ENCODE results near the gene EYA4.

EYA4 gene

DNA sequence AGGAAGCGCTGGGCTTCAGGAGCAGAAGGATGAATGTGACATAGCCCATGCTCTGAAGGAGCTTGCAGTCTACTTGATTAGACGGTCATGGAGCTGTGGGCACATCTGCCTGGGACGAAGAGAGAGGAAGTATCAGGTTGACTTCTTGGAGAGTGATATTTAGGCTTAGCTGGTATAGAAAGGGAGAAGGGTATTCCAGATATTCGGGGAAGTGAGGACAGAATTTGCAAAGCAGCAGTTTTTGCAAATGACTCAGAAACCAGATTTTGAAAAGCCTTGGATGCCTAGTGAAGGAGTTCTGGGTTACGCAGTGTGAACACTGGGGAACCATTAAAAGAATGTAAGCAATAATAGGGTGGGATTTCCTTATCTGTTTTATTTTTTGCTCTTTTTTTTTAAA lies 60.7 kb downstream of the EYA4 start:
- H2BK5ac ChIP-seq (ENCODE audit: low read depth, low read length, poor library complexity): no peak overlapping the region
- no peak overlapping the region for H3K14ac ChIP-seq (ENCODE audit: low read length)
- no peak overlapping the region for H4K12ac ChIP-seq (ENCODE audit: low read depth, low read length)
- H3K23ac ChIP-seq (ENCODE audit: low read length): no peak overlapping the region
- no peaks in the 10 kb centered on the region for H3K27me3 ChIP-seq (ENCODE audit: insufficient read depth, low read length)
- no peaks in the 10 kb centered on the region for H3K79me2 ChIP-seq (ENCODE audit: control insufficient read depth, insufficient read depth, low read length, poor library complexity)
- no peaks in the 10 kb centered on the region for H3K9me3 ChIP-seq (ENCODE audit: insufficient read depth, low read depth, low read length)
- no peak overlapping the region for H2BK120ac ChIP-seq (ENCODE audit: insufficient read depth, low read length, poor library complexity)
- H2AK5ac ChIP-seq (ENCODE audit: low read length): no peak overlapping the region
- no peak overlapping the region for H3K4ac ChIP-seq (ENCODE audit: low read depth, low read length)
- H3K79me1 ChIP-seq (ENCODE audit: low read length): no peaks in the 10 kb centered on the region
- H3K4me2 ChIP-seq (ENCODE audit: low read length): no peak overlapping the region
- no peaks in the 10 kb centered on the region for H3K36me3 ChIP-seq (ENCODE audit: control insufficient read depth in 1 of 2, insufficient read depth in 2 of 2, low read length in 2 of 2)
- H3K4me1 ChIP-seq (ENCODE audit: control insufficient read depth in 1 of 2, insufficient read depth in 2 of 2, low read length in 2 of 2): no peaks in the 10 kb centered on the region
- no peak overlapping the region for H3K9ac ChIP-seq (ENCODE audit: low read length)
- H3K18ac ChIP-seq (ENCODE audit: low read length): no peak overlapping the region
- H2BK12ac ChIP-seq (ENCODE audit: low read length): no peak overlapping the region
- H4K8ac ChIP-seq (ENCODE audit: low read depth, low read length): no peak overlapping the region
- no peak overlapping the region for H4K91ac ChIP-seq (ENCODE audit: low read depth, low read length)
- H3K27ac ChIP-seq (ENCODE audit: low read depth, low read length): no peak overlapping the region
- WGBS (ENCODE audit: extremely low coverage, insufficient coverage, insufficient read length): no CpG with 5 or more reads among the region's 5 CpGs
- H2AFZ ChIP-seq (ENCODE audit: insufficient read depth, low read length, poor library complexity): no peak overlapping the region
- no peak overlapping the region for H3K4me3 ChIP-seq (ENCODE audit: low read depth, low read length)
- peak in 1 of 2 donors; percentile 3 for DNase-seq

DNA sequence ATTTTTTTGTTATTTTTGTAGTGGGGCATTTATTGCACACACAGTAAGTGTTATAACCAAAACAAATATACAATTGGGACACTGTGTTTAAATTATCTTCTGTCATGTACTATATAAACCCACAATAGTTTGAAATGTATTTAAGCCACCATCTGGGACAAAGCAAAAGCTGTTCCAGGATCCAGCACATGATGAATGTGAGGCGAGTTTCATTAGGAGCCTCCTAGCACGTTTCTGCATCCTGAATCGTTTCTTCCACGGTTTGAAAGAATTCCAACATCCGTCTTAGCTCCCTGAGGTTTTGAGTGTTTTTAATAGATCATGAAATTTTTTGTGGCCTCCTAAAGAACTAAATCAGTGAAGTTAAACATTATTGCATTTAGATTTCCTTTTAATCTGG lies 65.8 kb downstream of the EYA4 start:
- H3K9ac ChIP-seq (ENCODE audit: low read length): no peak overlapping the region
- no peak overlapping the region for H3K4ac ChIP-seq (ENCODE audit: low read depth, low read length)
- H3K4me2 ChIP-seq (ENCODE audit: low read length): no peak overlapping the region
- H3K27ac ChIP-seq (ENCODE audit: low read depth, low read length): no peak overlapping the region
- H3K4me1 ChIP-seq (ENCODE audit: control insufficient read depth in 1 of 2, insufficient read depth in 2 of 2, low read length in 2 of 2): no peaks in the 10 kb centered on the region
- H3K79me1 ChIP-seq (ENCODE audit: low read length): no peaks in the 10 kb centered on the region
- H3K9me3 ChIP-seq (ENCODE audit: insufficient read depth, low read depth, low read length): no peaks in the 10 kb centered on the region
- no peak for DNase-seq
- H3K23ac ChIP-seq (ENCODE audit: low read length): no peak overlapping the region
- H2BK5ac ChIP-seq (ENCODE audit: low read depth, low read length, poor library complexity): no peak overlapping the region
- no peak overlapping the region for H3K18ac ChIP-seq (ENCODE audit: low read length)
- no peak overlapping the region for H2BK12ac ChIP-seq (ENCODE audit: low read length)
- H4K91ac ChIP-seq (ENCODE audit: low read depth, low read length): no peak overlapping the region
- no CpG with 5 or more reads among the region's 5 CpGs for WGBS (ENCODE audit: extremely low coverage, insufficient coverage, insufficient read length)
- no peaks in the 10 kb centered on the region for H3K36me3 ChIP-seq (ENCODE audit: control insufficient read depth in 1 of 2, insufficient read depth in 2 of 2, low read length in 2 of 2)
- no peak overlapping the region for H2AFZ ChIP-seq (ENCODE audit: insufficient read depth, low read length, poor library complexity)
- H2BK120ac ChIP-seq (ENCODE audit: insufficient read depth, low read length, poor library complexity): no peak overlapping the region
- H4K12ac ChIP-seq (ENCODE audit: low read depth, low read length): no peak overlapping the region
- H3K27me3 ChIP-seq (ENCODE audit: insufficient read depth, low read length): no peaks in the 10 kb centered on the region
- H3K14ac ChIP-seq (ENCODE audit: low read length): no peak overlapping the region
- H3K4me3 ChIP-seq (ENCODE audit: low read depth, low read length): no peak overlapping the region
- H3K79me2 ChIP-seq (ENCODE audit: control insufficient read depth, insufficient read depth, low read length, poor library complexity): no peaks in the 10 kb centered on the region
- H2AK5ac ChIP-seq (ENCODE audit: low read length): no peak overlapping the region
- H4K8ac ChIP-seq (ENCODE audit: low read depth, low read length): no peak overlapping the region

DNA sequence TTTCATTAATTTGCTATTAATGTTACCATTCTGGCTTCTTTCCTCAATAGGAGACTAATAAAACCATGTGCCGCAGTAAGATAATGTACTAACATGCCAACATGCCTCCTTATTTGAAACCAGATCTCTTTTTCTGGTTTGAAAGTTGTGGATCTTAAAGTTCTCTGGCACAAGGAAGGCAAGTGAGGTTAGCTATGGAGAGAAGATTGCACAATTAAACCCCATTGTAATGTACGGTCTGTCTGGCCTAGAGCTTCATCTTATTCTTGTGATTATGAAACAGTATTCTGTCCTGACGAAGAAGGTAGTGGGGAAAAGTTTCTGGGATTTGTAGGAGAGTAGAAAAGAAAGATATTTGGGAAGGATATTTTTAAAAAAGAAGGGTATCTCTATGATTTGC lies 68.4 kb downstream of the EYA4 start:
- no CpG with 5 or more reads among the region's 3 CpGs for WGBS (ENCODE audit: extremely low coverage, insufficient coverage, insufficient read length)
- no peaks in the 10 kb centered on the region for H3K36me3 ChIP-seq (ENCODE audit: control insufficient read depth in 1 of 2, insufficient read depth in 2 of 2, low read length in 2 of 2)
- no peak overlapping the region for H3K4me2 ChIP-seq (ENCODE audit: low read length)
- no peak overlapping the region for H2AK5ac ChIP-seq (ENCODE audit: low read length)
- no peaks in the 10 kb centered on the region for H3K79me2 ChIP-seq (ENCODE audit: control insufficient read depth, insufficient read depth, low read length, poor library complexity)
- H3K27ac ChIP-seq (ENCODE audit: low read depth, low read length): no peak overlapping the region
- H3K4me1 ChIP-seq (ENCODE audit: control insufficient read depth in 1 of 2, insufficient read depth in 2 of 2, low read length in 2 of 2): no peaks in the 10 kb centered on the region
- H2BK5ac ChIP-seq (ENCODE audit: low read depth, low read length, poor library complexity): no peak overlapping the region
- no peak overlapping the region for H3K14ac ChIP-seq (ENCODE audit: low read length)
- H2BK12ac ChIP-seq (ENCODE audit: low read length): no peak overlapping the region
- H4K8ac ChIP-seq (ENCODE audit: low read depth, low read length): no peak overlapping the region
- H3K79me1 ChIP-seq (ENCODE audit: low read length): no peaks in the 10 kb centered on the region
- H3K9ac ChIP-seq (ENCODE audit: low read length): no peak overlapping the region
- no peak for DNase-seq
- no peak overlapping the region for H3K18ac ChIP-seq (ENCODE audit: low read length)
- H3K27me3 ChIP-seq (ENCODE audit: insufficient read depth, low read length): no peaks in the 10 kb centered on the region
- no peak overlapping the region for H3K4me3 ChIP-seq (ENCODE audit: low read depth, low read length)
- no peak overlapping the region for H2BK120ac ChIP-seq (ENCODE audit: insufficient read depth, low read length, poor library complexity)
- H3K9me3 ChIP-seq (ENCODE audit: insufficient read depth, low read depth, low read length): no peaks in the 10 kb centered on the region
- H4K12ac ChIP-seq (ENCODE audit: low read depth, low read length): no peak overlapping the region
- H2AFZ ChIP-seq (ENCODE audit: insufficient read depth, low read length, poor library complexity): no peak overlapping the region
- H3K23ac ChIP-seq (ENCODE audit: low read length): no peak overlapping the region
- no peak overlapping the region for H4K91ac ChIP-seq (ENCODE audit: low read depth, low read length)
- no peak overlapping the region for H3K4ac ChIP-seq (ENCODE audit: low read depth, low read length)

DNA sequence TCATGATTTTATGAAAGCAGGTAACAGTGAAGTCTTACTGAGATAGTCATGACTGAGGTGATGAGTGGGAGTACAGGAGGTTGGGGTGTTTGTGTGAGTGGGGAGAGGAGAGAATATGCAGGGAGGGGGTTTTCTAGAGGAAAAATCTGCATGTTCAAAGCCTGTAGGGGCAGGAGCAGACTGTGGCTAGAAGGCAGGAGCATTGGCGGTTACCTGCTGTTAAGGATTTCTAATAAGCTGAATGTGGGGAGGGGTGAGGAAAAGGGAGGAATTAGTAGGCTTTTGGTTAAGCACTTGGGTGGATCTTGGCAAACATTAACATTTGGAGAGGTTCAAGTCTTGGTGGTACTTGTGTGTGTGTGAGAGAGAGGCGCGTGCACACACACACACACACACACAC lies 70.8 kb downstream of the EYA4 start:
- Histone ChIP-seq H3K79me1 (ENCODE audit: low read length) (no peaks in the 10 kb centered on the region), H3K36me3 (ENCODE audit: control insufficient read depth in 1 of 2, insufficient read depth in 2 of 2, low read length in 2 of 2) (no peaks in the 10 kb centered on the region), H3K14ac (ENCODE audit: low read length) (no peak overlapping the region), H2BK5ac (ENCODE audit: low read depth, low read length, poor library complexity) (no peak overlapping the region), H3K18ac (ENCODE audit: low read length) (no peak overlapping the region), H3K4me1 (ENCODE audit: control insufficient read depth in 1 of 2, insufficient read depth in 2 of 2, low read length in 2 of 2) (no peaks in the 10 kb centered on the region), H3K27ac (ENCODE audit: low read depth, low read length) (no peak overlapping the region), H2AFZ (ENCODE audit: insufficient read depth, low read length, poor library complexity) (no peak overlapping the region), H3K79me2 (ENCODE audit: control insufficient read depth, insufficient read depth, low read length, poor library complexity) (no peaks in the 10 kb centered on the region), H3K9ac (ENCODE audit: low read length) (no peak overlapping the region), H4K91ac (ENCODE audit: low read depth, low read length) (no peak overlapping the region), H3K9me3 (ENCODE audit: insufficient read depth, low read depth, low read length) (no peaks in the 10 kb centered on the region), H2BK12ac (ENCODE audit: low read length) (no peak overlapping the region), H2AK5ac (ENCODE audit: low read length) (no peak overlapping the region), H3K4ac (ENCODE audit: low read depth, low read length) (no peak overlapping the region), H3K23ac (ENCODE audit: low read length) (no peak overlapping the region), H3K4me2 (ENCODE audit: low read length) (no peak overlapping the region), H4K8ac (ENCODE audit: low read depth, low read length) (no peak overlapping the region), H3K4me3 (ENCODE audit: low read depth, low read length) (no peak overlapping the region), H2BK120ac (ENCODE audit: insufficient read depth, low read length, poor library complexity) (no peak overlapping the region), H3K27me3 (ENCODE audit: insufficient read depth, low read length) (no peaks in the 10 kb centered on the region), H4K12ac (ENCODE audit: low read depth, low read length) (no peak overlapping the region)
- WGBS (ENCODE audit: extremely low coverage, insufficient coverage, insufficient read length): no CpG with 5 or more reads among the region's 3 CpGs
- no peak for DNase-seq
